A549 (cell line): ENCODE results near the gene DSCAML1. TPM values are rescaled to one million over a fixed set of nuclear protein-coding genes. Genes with fewer than 3 reads are reported as not detected.

ENCODE experiments used
- ATAC-seq, 2 experiments: fragments of 200-7000 bp in 1 of 2; fragments of >200 bp in 1 of 2; cut with Nextera tagmentation in 1 of 2; cut with Tn5 transposase in 1 of 2; 3 replicates each; pipeline versions ENCODE4 v1.8.0 to v1.9.1; 2018 to 2020; ENCODE audit warnings: mild to moderate bottlenecking in 1 of 2, moderate library complexity in 1 of 2
- CTCF ChIA-PET: fragments of 300-600 bp; sonication (Branson Sonifier 250); formaldehyde crosslinking; extraction: SDS; loops from one replicate; lab custom pipeline; 2021; ENCODE audit warnings: antibody characterized with exemption, inconsistent platforms; lab: Yijun Ruan, JAX
- POLR2A ChIA-PET: fragments of 350-600 bp; formaldehyde crosslinking; extraction: SDS; loops from one replicate; lab custom pipeline; 2021; ENCODE audit warnings: antibody characterized with exemption, inconsistent platforms; lab: Yijun Ruan, JAX
- DNase-seq, 2 experiments: peaks; one replicate each; pipeline versions ENCODE4 v3.0.0 to v3.0.0-alpha.2; 2011 to 2016; ENCODE audit warnings: low read depth in 1 of 2, low spot score in 1 of 2
- FAIRE-seq: peaks from 2 replicates; lab custom pipeline; 2011; peaks lifted over from hg19 to GRCh38; lab: Jason Lieb, UNC
- H3K27ac ChIP-seq, 2 experiments: fragments of >200 bp; sonication (Bioruptor Twin); formaldehyde crosslinking; 3 replicates each; pipeline ENCODE4 v1.5.1; 2016 to 2017
- H3K4me1 ChIP-seq: fragments of >200 bp; sonication (Bioruptor Twin); formaldehyde crosslinking; 3 replicates; pipeline ENCODE4 v1.6.1; 2016
- H3K4me2 ChIP-seq: fragments of >200 bp; sonication (Bioruptor Twin); formaldehyde crosslinking; 3 replicates; pipeline ENCODE4 v1.6.1; 2016
- H3K4me3 ChIP-seq: fragments of >200 bp; sonication (Bioruptor Twin); formaldehyde crosslinking; 3 replicates; pipeline ENCODE4 v1.5.1; 2016
- H3K9me3 ChIP-seq: fragments of >200 bp; sonication (Bioruptor Twin); formaldehyde crosslinking; 3 replicates; pipeline ENCODE4 v1.6.1; 2016
- BCL3 ChIP-seq: fragments of >200 bp; sonication (Bioruptor Twin); formaldehyde crosslinking; IDR thresholded peaks from 3 replicates; pipeline ENCODE4 v1.6.1; 2016
- CEBPB ChIP-seq, 2 experiments: fragments of >200 bp in 1 of 2; sonication (Bioruptor Twin) in 1 of 2; formaldehyde crosslinking in 1 of 2; IDR thresholded peaks; 2 replicates each; pipeline ENCODE4 v1.6.1; 2012 to 2016
- CHD4 ChIP-seq: fragments of 200-600 bp; sonication (generic); IDR thresholded peaks from 2 replicates; pipeline ENCODE4 v1.6.1; 2016; ENCODE audit warnings: antibody characterized with exemption, mild to moderate bottlenecking, borderline replicate concordance
- FOSL2 ChIP-seq, 2 experiments: fragments of 450-650 bp in 1 of 2; fragments of >200 bp in 1 of 2; sonication (Bioruptor Twin) in 1 of 2; formaldehyde crosslinking; IDR thresholded peaks; 2 replicates each; pipeline versions ENCODE4 v1.5.0 to v1.6.1; 2016 to 2020; ENCODE audit warnings: mild to moderate bottlenecking in 1 of 2, moderate library complexity in 1 of 2
- KDM1A ChIP-seq: fragments of 200-600 bp; sonication (generic); IDR thresholded peaks from 2 replicates; pipeline ENCODE4 v1.6.1; 2016; ENCODE audit warnings: low read depth, mild to moderate bottlenecking
- NFE2L2 ChIP-seq: fragments of 150-350 bp; conservative IDR thresholded peaks from 2 replicates; pipeline ENCODE4 v1.6.1; 2014; ENCODE audit warnings: low read length
- PHF8 ChIP-seq: fragments of 200-600 bp; sonication (generic); IDR thresholded peaks from 2 replicates; pipeline ENCODE4 v1.6.1; 2016; ENCODE audit warnings: low read depth, mild to moderate bottlenecking, antibody characterized with exemption, moderate library complexity, borderline replicate concordance
- RCOR1 ChIP-seq: fragments of 150-350 bp; IDR thresholded peaks from 2 replicates; pipeline ENCODE4 v1.6.1; 2014; ENCODE audit warnings: antibody characterized with exemption, low read length, low read depth
- REST ChIP-seq: fragments of 200-600 bp; sonication (generic); IDR thresholded peaks from 2 replicates; pipeline ENCODE4 v1.6.1; 2016; ENCODE audit warnings: antibody characterized with exemption, mild to moderate bottlenecking, moderate library complexity
- RNF2 ChIP-seq: fragments of 200-600 bp; sonication (generic); IDR thresholded peaks from 2 replicates; pipeline ENCODE4 v1.6.1; 2016; ENCODE audit warnings: low read depth, mild to moderate bottlenecking, antibody characterized with exemption, moderate library complexity, borderline replicate concordance
- ZC3H11A ChIP-seq: fragments of 450-650 bp; IDR thresholded peaks from 2 replicates; pipeline ENCODE4 v1.6.1; 2014; ENCODE audit warnings: antibody characterized with exemption, mild to moderate bottlenecking
- ZFP36 ChIP-seq: fragments of 450-650 bp; IDR thresholded peaks from 2 replicates; pipeline ENCODE4 v1.6.1; 2014; ENCODE audit warnings: borderline replicate concordance; ENCODE audit not compliant: partially characterized antibody
- ZSCAN20 ChIP-seq: fragments of 250-450 bp; sonication (Bioruptor Pico); IDR thresholded peaks from 2 replicates; pipeline ENCODE4 v1.8.0; 2022; ENCODE audit warnings: mild to moderate bottlenecking, moderate library complexity
- WGBS: methylation state at CpG from one replicate; pipeline ENCODE4 v1.1.6; 2017; ENCODE audit errors: missing lambda C conversion rate; 5-methylcytosine and 5-hydroxymethylcytosine counted together
- polyA plus RNA-seq, 4 experiments: library from polyadenylated mRNA; depleted of rRNA in 3 of 4; stranded (reverse); fragments of >200 nt; fragmentation: RNase III in 1 of 4; extraction: RNeasy Plus Mini Kit Qiagen cat#74134 plus additional on column Dnase treatment in 1 of 4; gene quantifications; 2 replicates in 3 of 4; 3 replicates in 1 of 4; pipeline ENCODE4 v1.2.3, GENCODE V29; 2011 to 2017
- TF ChIP-seq, protein P1 (sequence below): IDR thresholded peaks from 2 replicates; pipeline ENCODE4 v1.6.1; 2012; ENCODE audit warnings: low read depth, borderline replicate concordance
- TF ChIP-seq, protein P2 (sequence below): fragments of 150-350 bp; IDR thresholded peaks from 2 replicates; pipeline ENCODE4 v1.6.1; 2014; ENCODE audit warnings: low read depth, mild to moderate bottlenecking, low read length
- TF ChIP-seq, protein P3 (sequence below): fragments of >200 bp; sonication (Bioruptor Twin); formaldehyde crosslinking; IDR thresholded peaks from 3 replicates; pipeline ENCODE4 v1.5.1; 2016

The DSCAML1 gene
- polyA plus RNA-seq, 2 of the 4 experiments (the other 2 are of a cell fraction), result 0.12 to 0.31 TPM

GRCh38 chr11:117830674-117831351 is 33.8 kb upstream of the DSCAML1 start:
- Histone ChIP-seq H3K27ac (peak overlapping the region in 1 of 2 experiments; percentile 16; a peak in 1 of 6 replicates), H3K4me2 (no peak overlapping the region), H3K4me3 (no peak overlapping the region), H3K9me3 (no peaks in the 10 kb centered on the region), H3K4me1 (peaks cover 40% of the 10 kb centered on the region)
- ATAC-seq (no peak), DNase-seq (no peak)
- POLR2A ChIA-PET, result no interaction called here
- TF ChIP-seq KDM1A (no peak), RNF2 (no peak)
- TF ChIP-seq, all 56 proteins: peak for 0
- no peak for FAIRE-seq
- CTCF ChIA-PET, result interaction anchor here (1.1 to 5.0 kb wide), 6 partner anchors 13 to 405 kb away, joined by 3 to 37 read pairs (median 8); no protein-coding TSS in a partner anchor
- WGBS, result 67% methylated on average over 5 of the region's 6 CpGs

GRCh38 chr11:117830072-117830471 is 33.1 kb upstream of the DSCAML1 start:
- ChIA-PET POLR2A (no interaction called here), CTCF (interaction anchor here (4.9 kb wide), 1 partner anchor 12 kb away, joined by 37 read pairs; no protein-coding TSS in a partner anchor)
- DNase-seq (no peak), ATAC-seq (no peak)
- Histone ChIP-seq H3K4me2 (no peak overlapping the region), H3K4me1 (peaks cover 48% of the 10 kb centered on the region), H3K4me3 (no peak overlapping the region)
- TF ChIP-seq PHF8 (no peak), ZSCAN20 (CRISPR knock-in tag) (no peak), REST (no peak), FOSL2 (IDR thresholded peaks at IDR 0.05) (no peak), FOSL2 (CRISPR knock-in tag; IDR thresholded peaks at IDR 0.05) (no peak), CEBPB (IDR thresholded peaks at IDR 0.05) (no peak), CHD4 (no peak), ZFP36 (no peak), BCL3 (no peak), RCOR1 (no peak), ZC3H11A (no peak), NFE2L2 (no peak)
- TF ChIP-seq, protein P1, sequence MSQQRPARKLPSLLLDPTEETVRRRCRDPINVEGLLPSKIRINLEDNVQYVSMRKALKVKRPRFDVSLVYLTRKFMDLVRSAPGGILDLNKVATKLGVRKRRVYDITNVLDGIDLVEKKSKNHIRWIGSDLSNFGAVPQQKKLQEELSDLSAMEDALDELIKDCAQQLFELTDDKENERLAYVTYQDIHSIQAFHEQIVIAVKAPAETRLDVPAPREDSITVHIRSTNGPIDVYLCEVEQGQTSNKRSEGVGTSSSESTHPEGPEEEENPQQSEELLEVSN, result no peak
- TF ChIP-seq, protein P2, sequence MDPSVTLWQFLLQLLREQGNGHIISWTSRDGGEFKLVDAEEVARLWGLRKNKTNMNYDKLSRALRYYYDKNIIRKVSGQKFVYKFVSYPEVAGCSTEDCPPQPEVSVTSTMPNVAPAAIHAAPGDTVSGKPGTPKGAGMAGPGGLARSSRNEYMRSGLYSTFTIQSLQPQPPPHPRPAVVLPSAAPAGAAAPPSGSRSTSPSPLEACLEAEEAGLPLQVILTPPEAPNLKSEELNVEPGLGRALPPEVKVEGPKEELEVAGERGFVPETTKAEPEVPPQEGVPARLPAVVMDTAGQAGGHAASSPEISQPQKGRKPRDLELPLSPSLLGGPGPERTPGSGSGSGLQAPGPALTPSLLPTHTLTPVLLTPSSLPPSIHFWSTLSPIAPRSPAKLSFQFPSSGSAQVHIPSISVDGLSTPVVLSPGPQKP, result no peak
- TF ChIP-seq, protein P3, sequence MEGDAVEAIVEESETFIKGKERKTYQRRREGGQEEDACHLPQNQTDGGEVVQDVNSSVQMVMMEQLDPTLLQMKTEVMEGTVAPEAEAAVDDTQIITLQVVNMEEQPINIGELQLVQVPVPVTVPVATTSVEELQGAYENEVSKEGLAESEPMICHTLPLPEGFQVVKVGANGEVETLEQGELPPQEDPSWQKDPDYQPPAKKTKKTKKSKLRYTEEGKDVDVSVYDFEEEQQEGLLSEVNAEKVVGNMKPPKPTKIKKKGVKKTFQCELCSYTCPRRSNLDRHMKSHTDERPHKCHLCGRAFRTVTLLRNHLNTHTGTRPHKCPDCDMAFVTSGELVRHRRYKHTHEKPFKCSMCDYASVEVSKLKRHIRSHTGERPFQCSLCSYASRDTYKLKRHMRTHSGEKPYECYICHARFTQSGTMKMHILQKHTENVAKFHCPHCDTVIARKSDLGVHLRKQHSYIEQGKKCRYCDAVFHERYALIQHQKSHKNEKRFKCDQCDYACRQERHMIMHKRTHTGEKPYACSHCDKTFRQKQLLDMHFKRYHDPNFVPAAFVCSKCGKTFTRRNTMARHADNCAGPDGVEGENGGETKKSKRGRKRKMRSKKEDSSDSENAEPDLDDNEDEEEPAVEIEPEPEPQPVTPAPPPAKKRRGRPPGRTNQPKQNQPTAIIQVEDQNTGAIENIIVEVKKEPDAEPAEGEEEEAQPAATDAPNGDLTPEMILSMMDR, result no peak
- TF ChIP-seq, all 56 proteins: peak for 0
- Histone ChIP-seq H3K27ac (no peak overlapping the region), H3K9me3 (no peaks in the 10 kb centered on the region)
- no peak for FAIRE-seq
- 88% methylated on average over 14 of the region's 14 CpGs for WGBS
